BJ (cell line): ENCODE measurements around the gene FZR1. TPM values are rescaled to one million over a fixed set of nuclear protein-coding genes. Genes with fewer than 3 reads are reported as not detected.

Source experiments
- CTCF ChIA-PET: fragments of 350-600 bp; formaldehyde crosslinking; extraction: SDS; loops from one replicate; lab custom pipeline; 2021; ENCODE audit warnings: antibody characterized with exemption, inconsistent platforms; lab: Yijun Ruan, JAX
- POLR2A ChIA-PET: fragments of 300-600 bp; sonication (Branson Sonifier 250); formaldehyde crosslinking; extraction: SDS; loops from one replicate; lab custom pipeline; 2021; ENCODE audit warnings: antibody characterized with exemption; lab: Charles Lee
- DNase-seq: peaks from one replicate; pipeline ENCODE4 v3.0.0-alpha.2; 2011; ENCODE audit warnings: low read depth
- H3K27me3 ChIP-seq: 2 replicates; pipeline ENCODE4 v1.6.0; 2011; ENCODE audit warnings: low read length; ENCODE audit not compliant: control insufficient read depth, insufficient read depth
- H3K36me3 ChIP-seq: 2 replicates; pipeline ENCODE4 v1.5.1; 2011; ENCODE audit warnings: low read length; ENCODE audit not compliant: control insufficient read depth, insufficient read depth
- H3K4me3 ChIP-seq: 2 replicates; pipeline ENCODE4 v1.5.1; 2011; ENCODE audit warnings: low read depth, mild to moderate bottlenecking, control low read depth, low read length
- polyA plus RNA-seq: library from polyadenylated mRNA; depleted of rRNA; stranded (reverse); fragments of >200 nt; gene quantifications from 2 replicates; pipeline ENCODE4 v1.2.3, GENCODE V29; 2011
- TF ChIP-seq, protein P1 (sequence below): IDR thresholded peaks from 2 replicates; pipeline ENCODE4 v1.5.1; 2011; ENCODE audit warnings: low read depth, mild to moderate bottlenecking, control low read depth, inconsistent platforms, low read length, moderate library complexity; ENCODE audit not compliant: insufficient read depth

Gene FZR1
- polyA plus RNA-seq, 1 experiment = 52.3 TPM

- ChIA-PET POLR2A (interaction anchor here (0.6 kb wide), 1 partner anchor 241 kb away, joined by 6 read pairs; no protein-coding TSS in a partner anchor), CTCF (no interaction called here)
- TF ChIP-seq, protein P1, sequence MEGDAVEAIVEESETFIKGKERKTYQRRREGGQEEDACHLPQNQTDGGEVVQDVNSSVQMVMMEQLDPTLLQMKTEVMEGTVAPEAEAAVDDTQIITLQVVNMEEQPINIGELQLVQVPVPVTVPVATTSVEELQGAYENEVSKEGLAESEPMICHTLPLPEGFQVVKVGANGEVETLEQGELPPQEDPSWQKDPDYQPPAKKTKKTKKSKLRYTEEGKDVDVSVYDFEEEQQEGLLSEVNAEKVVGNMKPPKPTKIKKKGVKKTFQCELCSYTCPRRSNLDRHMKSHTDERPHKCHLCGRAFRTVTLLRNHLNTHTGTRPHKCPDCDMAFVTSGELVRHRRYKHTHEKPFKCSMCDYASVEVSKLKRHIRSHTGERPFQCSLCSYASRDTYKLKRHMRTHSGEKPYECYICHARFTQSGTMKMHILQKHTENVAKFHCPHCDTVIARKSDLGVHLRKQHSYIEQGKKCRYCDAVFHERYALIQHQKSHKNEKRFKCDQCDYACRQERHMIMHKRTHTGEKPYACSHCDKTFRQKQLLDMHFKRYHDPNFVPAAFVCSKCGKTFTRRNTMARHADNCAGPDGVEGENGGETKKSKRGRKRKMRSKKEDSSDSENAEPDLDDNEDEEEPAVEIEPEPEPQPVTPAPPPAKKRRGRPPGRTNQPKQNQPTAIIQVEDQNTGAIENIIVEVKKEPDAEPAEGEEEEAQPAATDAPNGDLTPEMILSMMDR = no peak
Observed at GRCh38 chr19:3539756-3540118, 33.6 kb downstream of the FZR1 start.

GRCh38 chr19:3543150-3544057, 37.3 kb downstream of the FZR1 start:
- no peak overlapping the region for H3K4me3 ChIP-seq
- peaks cover 29% of the 10 kb centered on the region for H3K36me3 ChIP-seq
- H3K27me3 ChIP-seq = no peaks in the 10 kb centered on the region
- ChIA-PET CTCF (interaction anchor here (2.4 to 5.5 kb wide), 4 partner anchors 13 to 76 kb away, joined by 9 to 57 read pairs (median 17); partner anchors contain the start of gene MFSD12), POLR2A (no interaction called here)
- DNase-seq = no peak
- TF ChIP-seq, protein P1 = no peak

More at GRCh38 chr19:3539756-3540118, 33.6 kb downstream of the FZR1 start:
- H3K4me3 ChIP-seq = no peak overlapping the region
- peaks cover 27% of the 10 kb centered on the region for H3K36me3 ChIP-seq
- no peaks in the 10 kb centered on the region for H3K27me3 ChIP-seq
- no peak for DNase-seq

- DNase-seq = no peak
- no peaks in the 10 kb centered on the region for H3K27me3 ChIP-seq
- TF ChIP-seq, protein P1 = no peak
- H3K36me3 ChIP-seq = peaks cover 27% of the 10 kb centered on the region
- CTCF ChIA-PET = interaction anchor here (0.5 to 5.5 kb wide), 6 partner anchors 12 to 217 kb away, joined by 3 to 57 read pairs (median 6); partner anchors contain the start of gene MFSD12
- no peak overlapping the region for H3K4me3 ChIP-seq
- POLR2A ChIA-PET = no interaction called here
Observed at GRCh38 chr19:3544058-3544376, 37.9 kb downstream of the FZR1 start.

GRCh38 chr19:3544742-3545668, 38.9 kb downstream of the FZR1 start:
- DNase-seq = no peak
- TF ChIP-seq, protein P1 = peak; percentile 98
- POLR2A ChIA-PET = no interaction called here
- CTCF ChIA-PET = interaction anchor here (0.6 to 5.5 kb wide), 26 partner anchors 8 to 243 kb away, joined by 3 to 57 read pairs (median 4); partner anchors contain the start of genes MFSD12 and TJP3
- Histone ChIP-seq H3K36me3 (peaks cover 26% of the 10 kb centered on the region), H3K4me3 (no peak overlapping the region), H3K27me3 (no peaks in the 10 kb centered on the region)
